PC-9 (cell line): ENCODE data around the gene KCNAB3. TPM values are rescaled to one million over a fixed set of nuclear protein-coding genes. Genes with fewer than 3 reads are reported as not detected.

Experiments used
- BruUV-seq: library from RNA; stranded (reverse); fragments of 400-500 nt; replicated peaks from 2 replicates; lab custom pipeline; 2021; lab: Mats Ljungman, UMichigan
- CTCF ChIA-PET: fragments of 300-600 bp; sonication (Branson Sonifier 250); formaldehyde crosslinking; loops from one replicate; lab custom pipeline; 2022; ENCODE audit warnings: antibody characterized with exemption; lab: Charles Lee
- POLR2A ChIA-PET: fragments of 300-600 bp; sonication (Branson Sonifier 250); formaldehyde crosslinking; loops from one replicate; lab custom pipeline; 2022; ENCODE audit warnings: antibody characterized with exemption; ENCODE audit not compliant: unreplicated experiment; lab: Charles Lee
- DNase-seq, 2 experiments: peaks; one replicate each; pipeline versions ENCODE4 v3.0.0 to v3.0.0-alpha.2; 2015 to 2022; ENCODE audit warnings: mixed read lengths in 1 of 2
- H2AFZ ChIP-seq: fragments of 200-600 bp; sonication (generic); 2 replicates; pipeline ENCODE4 v1.8.1; 2017; ENCODE audit warnings: antibody characterized with exemption
- H3F3A ChIP-seq: fragments of 200-600 bp; sonication (generic); 2 replicates; pipeline ENCODE4 v1.8.1; 2017; ENCODE audit warnings: antibody characterized with exemption, mild to moderate bottlenecking, low read depth; ENCODE audit not compliant: insufficient read depth
- H3K27ac ChIP-seq: fragments of 200-600 bp; sonication (generic); 2 replicates; pipeline ENCODE4 v1.6.1; 2016; ENCODE audit warnings: mixed run types
- H3K27me3 ChIP-seq: fragments of 200-600 bp; sonication (generic); 2 replicates; pipeline ENCODE4 v1.6.1; 2016; ENCODE audit warnings: low read depth, mixed run types; ENCODE audit not compliant: insufficient read depth
- H3K36me3 ChIP-seq: fragments of 200-600 bp; sonication (generic); 2 replicates; pipeline ENCODE4 v1.6.1; 2016; ENCODE audit warnings: low read depth, mixed run types
- H3K4me1 ChIP-seq: fragments of 200-600 bp; sonication (generic); replicated peaks from 2 replicates; pipeline ENCODE4 v1.6.1; 2016; ENCODE audit warnings: mixed run types; ENCODE audit not compliant: insufficient read depth
- H3K4me2 ChIP-seq: fragments of 200-600 bp; sonication (generic); 2 replicates; pipeline ENCODE4 v1.6.1; 2017; ENCODE audit warnings: mixed run types
- H3K4me3 ChIP-seq: fragments of 200-600 bp; sonication (generic); 2 replicates; pipeline ENCODE4 v1.6.1; 2016; ENCODE audit warnings: mixed run types
- H3K79me2 ChIP-seq: fragments of 200-600 bp; sonication (generic); 2 replicates; pipeline ENCODE4 v1.6.1; 2017; ENCODE audit warnings: low read depth, mixed run types
- H3K9me2 ChIP-seq: fragments of 200-600 bp; sonication (generic); 2 replicates; pipeline ENCODE4 v1.8.1; 2017; ENCODE audit warnings: mild to moderate bottlenecking; ENCODE audit not compliant: insufficient read depth
- H3K9me3 ChIP-seq: fragments of 200-600 bp; sonication (generic); 2 replicates; pipeline ENCODE4 v1.8.1; 2016; ENCODE audit warnings: low read depth; ENCODE audit not compliant: insufficient read depth
- H4K20me1 ChIP-seq: fragments of 200-600 bp; sonication (generic); 2 replicates; pipeline ENCODE4 v1.8.1; 2017; ENCODE audit not compliant: insufficient read depth
- EZH2 ChIP-seq: fragments of 200-600 bp; sonication (generic); IDR thresholded peaks from 2 replicates; pipeline ENCODE4 v1.8.0; 2017; ENCODE audit warnings: antibody characterized with exemption, low read depth
- intact Hi-C: fragments of 100-400 bp; cut with micrococcal nuclease; formaldehyde crosslinking; loops from one replicate; pipeline ENCODE4 v1.10.0; 2022; ENCODE audit not compliant: unreplicated experiment
- total RNA-seq: library from RNA; stranded (reverse); gene quantifications from 2 replicates; pipeline ENCODE4 v1.2.3, GENCODE V29; 2021
- TF ChIP-seq, protein P1 (sequence below): fragments of 200-600 bp; sonication (generic); conservative IDR thresholded peaks from 2 replicates; pipeline ENCODE4 v1.6.1; 2017; ENCODE audit warnings: mixed run types, antibody characterized with exemption, mild to moderate bottlenecking, moderate library complexity

Gene KCNAB3
- total RNA-seq, 1 experiment from 2014 or later: 13.8 TPM

GRCh38 chr17:7888184-7888920 lies 41.3 kb downstream of the KCNAB3 start, which contains the start of gene CHD3:
Gene CHD3, plus strand, starts transcription at chr17:7888789. Its CDS starts 212 bp downstream, at chr17:7889001.
- TF ChIP-seq EZH2: no peak
- TF ChIP-seq, protein P1, sequence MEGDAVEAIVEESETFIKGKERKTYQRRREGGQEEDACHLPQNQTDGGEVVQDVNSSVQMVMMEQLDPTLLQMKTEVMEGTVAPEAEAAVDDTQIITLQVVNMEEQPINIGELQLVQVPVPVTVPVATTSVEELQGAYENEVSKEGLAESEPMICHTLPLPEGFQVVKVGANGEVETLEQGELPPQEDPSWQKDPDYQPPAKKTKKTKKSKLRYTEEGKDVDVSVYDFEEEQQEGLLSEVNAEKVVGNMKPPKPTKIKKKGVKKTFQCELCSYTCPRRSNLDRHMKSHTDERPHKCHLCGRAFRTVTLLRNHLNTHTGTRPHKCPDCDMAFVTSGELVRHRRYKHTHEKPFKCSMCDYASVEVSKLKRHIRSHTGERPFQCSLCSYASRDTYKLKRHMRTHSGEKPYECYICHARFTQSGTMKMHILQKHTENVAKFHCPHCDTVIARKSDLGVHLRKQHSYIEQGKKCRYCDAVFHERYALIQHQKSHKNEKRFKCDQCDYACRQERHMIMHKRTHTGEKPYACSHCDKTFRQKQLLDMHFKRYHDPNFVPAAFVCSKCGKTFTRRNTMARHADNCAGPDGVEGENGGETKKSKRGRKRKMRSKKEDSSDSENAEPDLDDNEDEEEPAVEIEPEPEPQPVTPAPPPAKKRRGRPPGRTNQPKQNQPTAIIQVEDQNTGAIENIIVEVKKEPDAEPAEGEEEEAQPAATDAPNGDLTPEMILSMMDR: no peak
- Histone ChIP-seq H4K20me1 (peaks cover 4% of the 10 kb centered on the region; the same call in 1 of the 2 replicates), H2AFZ (peak within 1 kb of the TSS; percentile 73), H3K27me3 (no peaks in the 10 kb centered on the region), H3K4me2 (peak within 1 kb of the TSS; percentile 99), H3K36me3 (no peaks in the 10 kb centered on the region; the same call in 1 of the 2 replicates), H3K4me3 (peak within 1 kb of the TSS; percentile 84), H3K4me1 (peaks cover 23% of the 10 kb centered on the region), H3F3A (peaks cover 30% of the 10 kb centered on the region), H3K9me3 (no peaks in the 10 kb centered on the region), H3K27ac (peak within 1 kb of the TSS; percentile 80), H3K9me2 (no peaks in the 10 kb centered on the region), H3K79me2 (peaks cover 38% of the 10 kb centered on the region)
- intact Hi-C loops: loop anchor here (1.0 to 10.0 kb wide), 4 partner anchors 44 to 304 kb away; partner anchors contain the start of genes CNTROB, MPDU1 and TRAPPC1
- no TSS peak for BruUV-seq
- DNase-seq: peak; percentile 82 to 84
- ChIA-PET CTCF (interaction anchor here (0.9 kb wide), 1 partner anchor 25 kb away, joined by 4 read pairs; no protein-coding TSS in a partner anchor), POLR2A (interaction anchor here (0.6 kb wide), 2 partner anchors 44 to 113 kb away, joined by 4 read pairs; no protein-coding TSS in a partner anchor)

DNA sequence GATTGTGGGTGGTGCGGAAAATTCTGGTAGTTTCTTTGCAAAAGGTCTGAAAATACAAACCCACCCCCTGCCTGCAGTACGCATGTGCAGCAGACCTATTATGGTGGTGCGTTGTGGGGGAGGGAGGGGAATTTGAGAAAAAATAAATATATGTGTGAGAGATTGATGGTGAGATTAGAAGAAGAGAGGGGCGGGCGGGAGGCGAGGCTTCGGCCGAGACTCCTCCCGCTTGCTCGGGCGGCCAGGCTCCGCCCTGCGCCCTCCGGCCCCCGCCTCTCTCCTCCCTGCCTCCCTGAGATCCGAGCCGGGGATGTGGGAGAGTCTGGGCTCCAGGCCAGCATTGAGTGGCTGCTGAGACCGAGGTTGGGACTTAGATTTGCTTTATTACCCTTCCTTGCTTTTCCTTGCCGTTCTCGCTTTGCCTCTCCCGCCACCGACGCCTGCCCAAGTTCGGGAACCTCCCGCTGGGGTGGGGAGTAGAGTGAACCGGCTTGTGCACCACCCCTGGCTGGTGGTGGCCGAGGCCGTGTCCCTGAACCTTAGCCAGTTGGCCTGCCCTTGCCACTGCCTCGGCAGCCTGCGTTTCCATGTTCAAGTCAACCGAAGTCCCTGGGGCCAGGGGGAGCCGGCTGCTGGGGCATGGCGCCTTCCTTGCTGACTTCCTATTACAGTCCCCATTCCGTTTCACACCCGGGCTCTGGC lies 42.0 kb downstream of the KCNAB3 start:
- TF ChIP-seq, protein P1: no peak
- TF ChIP-seq EZH2: no peak
- Histone ChIP-seq H3K4me2 (peak overlapping the region; percentile 99), H3K4me3 (peak overlapping the region; percentile 84), H3K79me2 (peaks cover 38% of the 10 kb centered on the region), H2AFZ (peak overlapping the region; percentile 73), H3K27me3 (no peaks in the 10 kb centered on the region), H3K36me3 (no peaks in the 10 kb centered on the region; the same call in 1 of the 2 replicates), H3K9me2 (no peaks in the 10 kb centered on the region), H3K4me1 (peaks cover 27% of the 10 kb centered on the region), H4K20me1 (peaks cover 4% of the 10 kb centered on the region; the same call in 1 of the 2 replicates), H3F3A (peaks cover 30% of the 10 kb centered on the region), H3K27ac (peak overlapping the region; percentile 80), H3K9me3 (no peaks in the 10 kb centered on the region)
- ChIA-PET CTCF (no interaction called here), POLR2A (no interaction called here)
- TSS peak; percentile 41 for BruUV-seq
- intact Hi-C loops: loop anchor here (1.0 to 10.0 kb wide), 6 partner anchors 26 to 303 kb away; partner anchors contain the start of genes CNTROB, MPDU1, NAA38 and TRAPPC1
- peak; percentile 88 to 94 for DNase-seq

DNA sequence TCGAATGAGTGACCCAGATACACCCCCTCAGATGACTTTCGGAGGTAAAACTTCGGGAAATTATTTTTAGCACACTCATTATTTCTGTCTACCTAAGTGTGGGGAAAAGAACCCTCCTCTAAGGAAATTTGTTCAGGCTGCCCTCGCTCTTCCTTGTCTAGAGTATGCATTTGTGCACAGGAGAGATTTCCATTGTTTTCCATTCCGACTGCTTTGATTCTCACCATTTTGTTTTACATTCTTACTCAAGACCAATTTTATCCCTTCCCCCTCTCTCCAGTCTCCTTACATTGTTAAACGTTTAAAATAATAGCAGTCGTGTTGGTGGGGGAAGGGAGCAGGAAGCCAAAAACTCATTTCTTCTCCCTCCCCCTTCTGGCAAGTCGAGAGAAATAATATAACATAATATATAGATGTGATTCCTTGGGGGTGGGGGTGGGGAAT lies 42.6 kb downstream of the KCNAB3 start:
- H3K4me1 ChIP-seq: peaks cover 27% of the 10 kb centered on the region
- peaks cover 30% of the 10 kb centered on the region for H3F3A ChIP-seq
- ChIA-PET POLR2A (interaction anchor here (0.7 kb wide), 1 partner anchor 30 kb away, joined by 3 read pairs; no protein-coding TSS in a partner anchor), CTCF (no interaction called here)
- intact Hi-C loops: loop anchor here (1.0 to 10.0 kb wide), 4 partner anchors 26 to 302 kb away; partner anchors contain the start of genes CNTROB, MPDU1, NAA38 and TRAPPC1
- no peak for DNase-seq
- no TSS peak for BruUV-seq
- no peaks in the 10 kb centered on the region for H3K9me2 ChIP-seq
- peak overlapping the region; percentile 66 for H3K27ac ChIP-seq
- TF ChIP-seq EZH2: no peak
- TF ChIP-seq, protein P1: no peak; the same call in 1 of the 2 replicates
- H3K4me2 ChIP-seq: peak overlapping the region; percentile 99
- H3K79me2 ChIP-seq: peaks cover 38% of the 10 kb centered on the region
- peak overlapping the region; percentile 26; the same call in 1 of the 2 replicates for H2AFZ ChIP-seq
- no peaks in the 10 kb centered on the region for H3K9me3 ChIP-seq
- H3K36me3 ChIP-seq: no peaks in the 10 kb centered on the region; the same call in 1 of the 2 replicates
- H3K4me3 ChIP-seq: peak overlapping the region; percentile 84
- peaks cover 4% of the 10 kb centered on the region; the same call in 1 of the 2 replicates for H4K20me1 ChIP-seq
- no peaks in the 10 kb centered on the region for H3K27me3 ChIP-seq
